DOHH2 (cell line): Measurements from ENCODE around the gene CRADD.

Source experiments
- H3F3A ChIP-seq: fragments of 200-600 bp; sonication (generic), shearing (Covaris generic); 2 replicates; pipeline ENCODE4 v1.6.0; 2016; ENCODE audit warnings: antibody characterized with exemption, mild to moderate bottlenecking; ENCODE audit not compliant: control insufficient read depth, insufficient read depth
- H3K27ac ChIP-seq: fragments of 200-600 bp; sonication (generic); 2 replicates; pipeline ENCODE4 v1.5.1; 2014; ENCODE audit warnings: low read depth, mild to moderate bottlenecking, low read length, moderate library complexity
- H3K27me3 ChIP-seq: fragments of 200-600 bp; sonication (generic); 2 replicates; pipeline ENCODE4 v1.6.1; 2014; ENCODE audit warnings: mild to moderate bottlenecking, low read length, mixed read lengths; ENCODE audit not compliant: control insufficient read depth
- H3K36me3 ChIP-seq: fragments of 200-600 bp; sonication (generic); 2 replicates; pipeline ENCODE4 v1.6.1; 2014; ENCODE audit warnings: mild to moderate bottlenecking, low read length, moderate library complexity, mixed read lengths; ENCODE audit not compliant: control insufficient read depth
- H3K4me1 ChIP-seq: fragments of 200-600 bp; sonication (generic); 2 replicates; pipeline ENCODE4 v1.6.1; 2014; ENCODE audit warnings: mild to moderate bottlenecking, low read length, mixed read lengths; ENCODE audit not compliant: control insufficient read depth
- H3K4me2 ChIP-seq: fragments of 200-600 bp; sonication (generic); 2 replicates; pipeline ENCODE4 v1.6.0; 2014; ENCODE audit warnings: mild to moderate bottlenecking, low read length, moderate library complexity
- H3K4me3 ChIP-seq: fragments of 200-600 bp; sonication (generic); 2 replicates; pipeline ENCODE4 v1.5.1; 2014; ENCODE audit warnings: mild to moderate bottlenecking, low read length, mixed read lengths
- H3K79me2 ChIP-seq: fragments of 200-600 bp; sonication (generic); 2 replicates; pipeline ENCODE4 v1.6.1; 2014; ENCODE audit warnings: mild to moderate bottlenecking, low read length, mixed read lengths; ENCODE audit not compliant: control insufficient read depth
- H3K9me2 ChIP-seq: fragments of 200-600 bp; sonication (generic); replicated peaks from 2 replicates; pipeline ENCODE4 v1.6.1; 2014; ENCODE audit warnings: mild to moderate bottlenecking, low read length, mixed read lengths; ENCODE audit not compliant: control insufficient read depth
- H3K9me3 ChIP-seq: fragments of 200-600 bp; sonication (generic); 2 replicates; pipeline ENCODE4 v1.6.1; 2014; ENCODE audit warnings: antibody characterized with exemption, low read length, mixed read lengths; ENCODE audit not compliant: control insufficient read depth, insufficient read depth
- H4K20me1 ChIP-seq: fragments of 200-600 bp; sonication (generic); 2 replicates; pipeline ENCODE4 v1.6.0; 2014; ENCODE audit warnings: low read depth, mild to moderate bottlenecking, antibody characterized with exemption, low read length, moderate library complexity; ENCODE audit not compliant: control insufficient read depth, insufficient read depth
- CTCF ChIP-seq: fragments of 200-600 bp; sonication (generic); IDR thresholded peaks from one replicate; pipeline ENCODE4 v1.5.1; 2014; ENCODE audit warnings: antibody characterized with exemption, mild to moderate bottlenecking, low read depth, low read length; ENCODE audit not compliant: poor library complexity, severe bottlenecking
- EZH2phosphoT487 ChIP-seq: fragments of 200-600 bp; sonication (generic); IDR thresholded peaks from 2 replicates; pipeline ENCODE4 v1.6.1; 2017; ENCODE audit warnings: borderline replicate concordance, mild to moderate bottlenecking, antibody characterized with exemption, low read length, moderate library complexity, mixed read lengths

CRADD gene

GRCh38 chr12:93714382-93714781 lies 37.2 kb downstream of the CRADD start:
- H3K36me3 ChIP-seq, result no peaks in the 10 kb centered on the region
- H3K79me2 ChIP-seq, result no peaks in the 10 kb centered on the region
- H3K4me2 ChIP-seq, result no peak overlapping the region
- no peaks in the 10 kb centered on the region for H3K9me2 ChIP-seq
- H3K27ac ChIP-seq, result no peak overlapping the region
- no peaks in the 10 kb centered on the region for H4K20me1 ChIP-seq
- H3K9me3 ChIP-seq, result no peaks in the 10 kb centered on the region; the same call in 1 of the 2 replicates
- no peaks in the 10 kb centered on the region for H3K4me1 ChIP-seq
- no peak overlapping the region for H3K4me3 ChIP-seq
- TF ChIP-seq CTCF (no peak), EZH2phosphoT487 (no peak)
- H3K27me3 ChIP-seq, result peaks cover 3% of the 10 kb centered on the region; the same call in 1 of the 2 replicates
- no peaks in the 10 kb centered on the region for H3F3A ChIP-seq

GRCh38 chr12:93719710-93720109 lies 42.5 kb downstream of the CRADD start:
- H3K4me3 ChIP-seq, result no peak overlapping the region
- H3K9me3 ChIP-seq, result no peaks in the 10 kb centered on the region; the same call in 1 of the 2 replicates
- no peak for TF ChIP-seq CTCF
- TF ChIP-seq EZH2phosphoT487, result no peak
- H3K79me2 ChIP-seq, result no peaks in the 10 kb centered on the region
- no peaks in the 10 kb centered on the region for H3K36me3 ChIP-seq
- H3F3A ChIP-seq, result no peaks in the 10 kb centered on the region
- no peaks in the 10 kb centered on the region for H4K20me1 ChIP-seq
- no peaks in the 10 kb centered on the region for H3K27me3 ChIP-seq
- H3K27ac ChIP-seq, result no peak overlapping the region
- H3K9me2 ChIP-seq, result no peaks in the 10 kb centered on the region
- no peaks in the 10 kb centered on the region for H3K4me1 ChIP-seq
- H3K4me2 ChIP-seq, result no peak overlapping the region

DNA sequence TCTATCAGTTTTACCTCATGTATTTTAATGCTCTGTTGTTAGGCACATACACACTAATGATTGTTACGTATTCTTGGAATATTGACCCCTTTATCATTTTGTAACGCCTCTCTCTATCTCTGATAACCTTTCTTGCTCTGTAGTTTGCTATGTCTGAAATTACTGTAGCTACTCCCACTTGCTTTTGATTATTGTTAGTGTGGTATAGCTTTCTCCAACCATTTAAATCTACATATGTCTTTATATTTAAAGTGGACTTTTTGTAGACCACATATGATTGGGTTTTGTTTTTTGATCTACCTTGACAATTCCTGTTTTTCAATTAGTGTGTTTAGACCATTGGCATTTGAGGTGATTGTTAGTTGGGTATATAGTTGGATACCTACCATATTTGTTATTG lies 43.4 kb downstream of the CRADD start:
- H3K9me2 ChIP-seq, result no peaks in the 10 kb centered on the region
- no peak overlapping the region for H3K27ac ChIP-seq
- H3K79me2 ChIP-seq, result no peaks in the 10 kb centered on the region
- H4K20me1 ChIP-seq, result no peaks in the 10 kb centered on the region
- no peaks in the 10 kb centered on the region for H3K27me3 ChIP-seq
- no peaks in the 10 kb centered on the region for H3K4me1 ChIP-seq
- no peaks in the 10 kb centered on the region; the same call in 1 of the 2 replicates for H3K9me3 ChIP-seq
- H3F3A ChIP-seq, result no peaks in the 10 kb centered on the region
- no peak for TF ChIP-seq EZH2phosphoT487
- TF ChIP-seq CTCF, result no peak
- no peak overlapping the region for H3K4me3 ChIP-seq
- no peaks in the 10 kb centered on the region for H3K36me3 ChIP-seq
- no peak overlapping the region for H3K4me2 ChIP-seq

DNA sequence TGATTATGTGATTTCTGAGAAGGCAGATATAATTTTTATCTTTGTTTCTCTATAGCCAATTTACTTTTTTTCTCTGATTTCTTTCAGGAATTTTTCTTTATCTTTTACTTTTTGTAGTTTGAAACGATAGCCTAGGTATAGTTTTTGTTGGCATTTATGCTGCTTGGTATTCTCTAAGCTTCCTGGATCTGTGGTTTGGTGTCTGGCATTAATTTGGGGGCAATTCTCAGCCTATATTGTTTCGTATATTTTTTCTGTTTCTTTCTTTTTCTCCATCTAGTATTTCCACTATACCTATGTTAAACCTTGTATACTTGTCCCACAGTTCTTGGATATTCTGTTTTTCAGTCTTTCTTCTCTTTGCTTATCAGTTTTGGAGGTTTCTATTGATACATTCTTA lies 45.0 kb downstream of the CRADD start:
- no peaks in the 10 kb centered on the region for H3K79me2 ChIP-seq

More for the DNA sequence above, 45.0 kb downstream of the CRADD start:
- H3K4me2 ChIP-seq, result no peak overlapping the region
- H3K9me2 ChIP-seq, result no peaks in the 10 kb centered on the region
- H3K36me3 ChIP-seq, result no peaks in the 10 kb centered on the region
- no peak overlapping the region for H3K4me3 ChIP-seq
- H3K27me3 ChIP-seq, result no peaks in the 10 kb centered on the region
- TF ChIP-seq CTCF (no peak), EZH2phosphoT487 (no peak)
- H3K27ac ChIP-seq, result no peak overlapping the region
- no peaks in the 10 kb centered on the region; the same call in 1 of the 2 replicates for H3K9me3 ChIP-seq
- H3F3A ChIP-seq, result no peaks in the 10 kb centered on the region
- H3K4me1 ChIP-seq, result no peaks in the 10 kb centered on the region
- no peaks in the 10 kb centered on the region for H4K20me1 ChIP-seq
